Activated T-cell treated with anti-CD3 and anti-CD28 coated beads for 24 hours (primary cell): Measurements from ENCODE around the gene HOXB6.

ENCODE experiments used
- DNase-seq: peaks from one replicate; pipeline ENCODE4 v3.0.0-alpha.2; 2020; ENCODE audit warnings: low read depth

Gene HOXB6

GRCh38 chr17:48578616-48579470, 25.9 kb downstream of the HOXB6 start:
- DNase-seq = no peak

- peak; percentile 55 for DNase-seq
Observed at GRCh38 chr17:48577946-48578615, 26.7 kb downstream of the HOXB6 start, which contains the start of gene HOXB4. TSS of gene HOXB4 (minus strand) at chr17:48578350. CDS start at chr17:48578319, 31 bp downstream.

- DNase-seq = no peak
Observed at GRCh38 chr17:48577330-48577945, 27.3 kb downstream of the HOXB6 start.

GRCh38 chr17:48576479-48577309, 28.1 kb downstream of the HOXB6 start:
- DNase-seq = no peak

- DNase-seq = no peak
Observed at GRCh38 chr17:48575673-48576478, 28.9 kb downstream of the HOXB6 start.

- DNase-seq = no peak
Observed at GRCh38 chr17:48575066-48575582, 29.7 kb downstream of the HOXB6 start.

- no peak for DNase-seq
Observed at GRCh38 chr17:48574505-48575065, 30.2 kb downstream of the HOXB6 start.

GRCh38 chr17:48571826-48572417, 32.9 kb downstream of the HOXB6 start:
- DNase-seq = no peak

- DNase-seq = no peak
Observed at GRCh38 chr17:48571024-48571818, 33.6 kb downstream of the HOXB6 start.

- DNase-seq = no peak
Observed at GRCh38 chr17:48570325-48571023, 34.3 kb downstream of the HOXB6 start.

GRCh38 chr17:48569674-48570324, 35.0 kb downstream of the HOXB6 start:
- no peak for DNase-seq

GRCh38 chr17:48569240-48569582, 35.6 kb downstream of the HOXB6 start:
- no peak for DNase-seq

- no peak for DNase-seq
Observed at GRCh38 chr17:48568499-48569239, 36.1 kb downstream of the HOXB6 start.

- no peak for DNase-seq
Observed at GRCh38 chr17:48567646-48568354, 37.0 kb downstream of the HOXB6 start.

GRCh38 chr17:48567209-48567608, 37.6 kb downstream of the HOXB6 start:
- no peak for DNase-seq

- DNase-seq = no peak
Observed at GRCh38 chr17:48566717-48567116, 38.1 kb downstream of the HOXB6 start.
